CD4-positive, CD25-positive, alpha-beta regulatory T cell (primary cell): ENCODE data around the gene ZFHX3. TPM values are rescaled to one million over a fixed set of nuclear protein-coding genes. Genes with fewer than 3 reads are reported as not detected.

ENCODE experiments used
- ATAC-seq, 2 donors: fragments of 150-1000 bp; cut with Tn5 transposase; one replicate each; pipeline ENCODE4 v1.10.0; 2021; ENCODE audit warnings: low read depth in 2 of 2, moderate number of reproducible peaks in 2 of 2, moderate library complexity in 1 of 2
- DNase-seq, 3 donors: peaks; one replicate each; pipeline versions ENCODE4 v3.0.0 to v3.0.0-alpha.2; 2012 to 2022; ENCODE audit warnings: mixed read lengths in 1 of 3
- H3K27ac ChIP-seq: one replicate; pipeline ENCODE4 v1.7.0; 2013; ENCODE audit warnings: mild to moderate bottlenecking, low read length; ENCODE audit not compliant: insufficient read depth, poor library complexity, severe bottlenecking
- H3K27me3 ChIP-seq: one replicate; pipeline ENCODE4 v1.7.0; 2013; ENCODE audit warnings: low read length; ENCODE audit not compliant: control insufficient read depth, insufficient read depth
- H3K36me3 ChIP-seq: one replicate; pipeline ENCODE4 v1.7.0; 2013; ENCODE audit warnings: mild to moderate bottlenecking, low read length, moderate library complexity; ENCODE audit not compliant: control insufficient read depth, insufficient read depth
- H3K4me1 ChIP-seq: 2 replicates; pipeline ENCODE4 v1.7.0; 2013; ENCODE audit warnings: mild to moderate bottlenecking, low read length; ENCODE audit not compliant: insufficient read depth, control insufficient read depth, poor library complexity, severe bottlenecking
- H3K4me3 ChIP-seq: one replicate; pipeline ENCODE4 v1.7.0; 2013; ENCODE audit warnings: low read depth, mild to moderate bottlenecking, low read length, moderate library complexity
- H3K9me3 ChIP-seq, 2 experiments: 1 replicate in 1 of 2; 2 replicates in 1 of 2; pipeline ENCODE4 v1.7.0; 2013; ENCODE audit warnings: low read length in 2 of 2, mild to moderate bottlenecking in 1 of 2, moderate library complexity in 1 of 2; ENCODE audit not compliant: control insufficient read depth in 2 of 2
- H3K27ac Mint-ChIP-seq, 3 donors: one replicate each; pipeline ENCODE4 v1.8.0; 2020 to 2022; ENCODE audit warnings: mild to moderate bottlenecking in 3 of 3, mixed read lengths in 3 of 3, moderate library complexity in 2 of 3
- H3K27me3 Mint-ChIP-seq: one replicate; pipeline ENCODE4 v1.8.0; 2022; ENCODE audit warnings: mild to moderate bottlenecking, mixed read lengths
- H3K36me3 Mint-ChIP-seq: one replicate; pipeline ENCODE4 v1.8.0; 2020; ENCODE audit warnings: mixed read lengths
- H3K4me1 Mint-ChIP-seq, 4 donors: one replicate each; pipeline ENCODE4 v1.8.0; 2020 to 2022; ENCODE audit warnings: mixed read lengths in 4 of 4, mild to moderate bottlenecking in 1 of 4
- H3K4me3 Mint-ChIP-seq, 4 donors: one replicate each; pipeline ENCODE4 v1.8.0; 2020 to 2022; ENCODE audit warnings: mild to moderate bottlenecking in 4 of 4, mixed read lengths in 4 of 4, moderate library complexity in 3 of 4
- H3K9me3 Mint-ChIP-seq, 7 donors: one replicate each; pipeline ENCODE4 v1.8.0; 2020 to 2022; ENCODE audit warnings: mixed read lengths in 7 of 7, mild to moderate bottlenecking in 3 of 7, moderate library complexity in 2 of 7
- polyA plus RNA-seq, 4 donors: library from polyadenylated mRNA; unstranded; fragments of 300-500 nt; fragmentation: Illumina TruSeq; gene quantifications; one replicate each; pipeline ENCODE4 v1.2.3, GENCODE V29; 2021
- total RNA-seq: library from RNA; stranded (reverse); gene quantifications from one replicate; pipeline ENCODE4 v1.2.3, GENCODE V29; 2022

ZFHX3 gene
- total and polyA plus RNA-seq, 5 donors from 2014 or later: 0.01 to 0.94 (median 0.03) TPM; not detected in 1

DNA sequence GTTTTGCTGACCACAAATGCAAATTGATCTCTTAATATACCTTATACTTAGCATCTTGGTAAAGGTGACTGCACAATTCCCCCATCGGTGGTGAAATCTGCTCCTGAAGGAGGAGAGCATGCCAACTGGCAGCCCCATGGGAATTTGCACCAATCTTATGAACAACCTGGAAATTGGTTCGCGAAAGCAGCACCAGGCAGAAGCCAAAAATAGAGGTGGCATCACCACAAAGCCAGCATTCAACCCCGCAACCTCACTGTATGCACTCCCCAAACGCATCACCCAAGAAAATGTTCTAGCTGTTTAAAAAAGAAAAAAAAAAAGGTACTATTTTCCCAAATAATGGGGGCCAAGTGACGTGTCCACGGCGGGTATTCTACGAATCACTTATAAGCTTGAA, 213.4 kb downstream of the ZFHX3 start:
- Histone ChIP-seq H3K4me3 (no peak overlapping the region), H3K36me3 (no peaks in the 10 kb centered on the region), H3K9me3 (no peaks in the 10 kb centered on the region), H3K27ac (no peak overlapping the region), H3K27me3 (no peaks in the 10 kb centered on the region), H3K4me1 (no peaks in the 10 kb centered on the region)
- H3K4me3 Mint-ChIP-seq: no peak overlapping the region
- no peaks in the 10 kb centered on the region for H3K9me3 Mint-ChIP-seq
- no peaks in the 10 kb centered on the region for H3K27me3 Mint-ChIP-seq
- no peaks in the 10 kb centered on the region for H3K36me3 Mint-ChIP-seq
- DNase-seq (no peak), ATAC-seq (no peak)
- no peak overlapping the region for H3K27ac Mint-ChIP-seq
- H3K4me1 Mint-ChIP-seq: peaks cover 0 to 1% (median 0%) of the 10 kb centered on the region in 4 donors

- no peaks in the 10 kb centered on the region for H3K4me1 ChIP-seq
- H3K9me3 ChIP-seq: no peaks in the 10 kb centered on the region
- Mint-ChIP-seq H3K4me3 (no peak overlapping the region), H3K9me3 (no peaks in the 10 kb centered on the region), H3K27me3 (no peaks in the 10 kb centered on the region), H3K4me1 (peaks cover 0 to 1% (median 0%) of the 10 kb centered on the region in 4 donors), H3K27ac (no peak overlapping the region), H3K36me3 (no peaks in the 10 kb centered on the region)
- H3K27ac ChIP-seq: no peak overlapping the region
- no peak for DNase-seq
- no peak overlapping the region for H3K4me3 ChIP-seq
- ATAC-seq: no peak
- no peaks in the 10 kb centered on the region for H3K27me3 ChIP-seq
- no peaks in the 10 kb centered on the region for H3K36me3 ChIP-seq
These were observed 214.0 kb downstream of the ZFHX3 start for GRCh38 chr16:72833969-72834368.

GRCh38 chr16:72833482-72833881, 214.4 kb downstream of the ZFHX3 start:
- Histone ChIP-seq H3K4me1 (no peaks in the 10 kb centered on the region), H3K27me3 (no peaks in the 10 kb centered on the region), H3K9me3 (no peaks in the 10 kb centered on the region), H3K27ac (no peak overlapping the region), H3K36me3 (no peaks in the 10 kb centered on the region), H3K4me3 (no peak overlapping the region)
- ATAC-seq (no peak), DNase-seq (no peak)
- Mint-ChIP-seq H3K27me3 (no peaks in the 10 kb centered on the region), H3K27ac (no peak overlapping the region), H3K36me3 (no peaks in the 10 kb centered on the region), H3K4me1 (peaks cover 0 to 1% (median 0%) of the 10 kb centered on the region in 4 donors), H3K4me3 (no peak overlapping the region), H3K9me3 (no peaks in the 10 kb centered on the region)

DNA sequence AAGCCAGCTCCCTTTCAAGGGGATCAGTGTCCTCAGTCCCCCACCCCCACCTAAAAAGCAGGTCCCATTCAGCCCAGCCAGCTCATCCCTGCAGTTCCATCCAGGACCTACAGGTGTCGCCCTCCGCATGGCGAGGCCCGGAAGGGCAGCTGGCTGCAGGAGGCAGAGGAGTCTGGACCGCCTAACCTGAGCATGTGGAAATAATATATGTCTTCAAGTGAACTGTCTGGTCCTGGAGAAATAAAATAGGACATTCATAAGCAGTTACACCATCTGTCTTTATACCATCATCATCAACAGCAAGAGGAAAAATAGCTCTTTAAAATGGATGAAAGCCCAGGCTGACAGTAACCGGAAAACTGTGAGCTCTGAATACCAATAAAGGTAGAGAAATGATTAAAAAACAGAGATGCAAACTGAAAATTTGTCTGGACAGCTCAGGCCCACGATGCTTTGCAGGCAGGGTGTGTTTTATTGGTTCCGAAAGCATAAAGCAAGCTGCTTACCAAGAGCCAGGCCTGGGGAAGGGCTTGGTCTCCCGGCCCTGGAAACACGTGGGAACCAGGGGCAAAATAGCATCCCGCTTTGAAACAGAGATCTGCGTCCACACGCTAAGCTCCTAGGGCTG, 215.2 kb downstream of the ZFHX3 start:
- H3K27ac Mint-ChIP-seq: no peak overlapping the region
- H3K27me3 Mint-ChIP-seq: no peaks in the 10 kb centered on the region
- peak; percentile 65 to 73 for ATAC-seq
- Histone ChIP-seq H3K36me3 (no peaks in the 10 kb centered on the region), H3K27me3 (no peaks in the 10 kb centered on the region), H3K4me1 (no peaks in the 10 kb centered on the region), H3K4me3 (no peak overlapping the region), H3K9me3 (no peaks in the 10 kb centered on the region), H3K27ac (no peak overlapping the region)
- DNase-seq: peak; percentile 23 to 49 (median 23)
- no peaks in the 10 kb centered on the region for H3K36me3 Mint-ChIP-seq
- H3K4me3 Mint-ChIP-seq: no peak overlapping the region
- H3K4me1 Mint-ChIP-seq: peaks cover 0 to 1% (median 0%) of the 10 kb centered on the region in 4 donors
- H3K9me3 Mint-ChIP-seq: no peaks in the 10 kb centered on the region

- no peak for ATAC-seq
- no peak overlapping the region for H3K27ac Mint-ChIP-seq
- DNase-seq: no peak
These were observed 217.8 kb downstream of the ZFHX3 start for GRCh38 chr16:72829846-72830775.

GRCh38 chr16:72827866-72828265, 220.1 kb downstream of the ZFHX3 start:
- Histone ChIP-seq H3K4me3 (no peak overlapping the region), H3K4me1 (no peaks in the 10 kb centered on the region), H3K27ac (no peak overlapping the region), H3K9me3 (no peaks in the 10 kb centered on the region), H3K27me3 (no peaks in the 10 kb centered on the region), H3K36me3 (no peaks in the 10 kb centered on the region)
- H3K36me3 Mint-ChIP-seq: no peaks in the 10 kb centered on the region
- ATAC-seq (no peak), DNase-seq (no peak)
- no peak overlapping the region for H3K27ac Mint-ChIP-seq
- no peaks in the 10 kb centered on the region for H3K27me3 Mint-ChIP-seq
- H3K4me3 Mint-ChIP-seq: no peak overlapping the region
- no peaks in the 10 kb centered on the region for H3K9me3 Mint-ChIP-seq
- peaks cover 0 to 1% (median 0%) of the 10 kb centered on the region in 4 donors for H3K4me1 Mint-ChIP-seq

More at GRCh38 chr16:72829846-72830775, 217.8 kb downstream of the ZFHX3 start:
- Mint-ChIP-seq H3K4me3 (no peak overlapping the region), H3K36me3 (no peaks in the 10 kb centered on the region), H3K27me3 (no peaks in the 10 kb centered on the region), H3K9me3 (no peaks in the 10 kb centered on the region), H3K4me1 (peaks cover 0 to 1% (median 0%) of the 10 kb centered on the region in 4 donors)
- Histone ChIP-seq H3K4me3 (no peak overlapping the region), H3K4me1 (no peaks in the 10 kb centered on the region), H3K27ac (no peak overlapping the region), H3K27me3 (no peaks in the 10 kb centered on the region), H3K36me3 (no peaks in the 10 kb centered on the region), H3K9me3 (no peaks in the 10 kb centered on the region)

- no peaks in the 10 kb centered on the region for H3K9me3 Mint-ChIP-seq
- ATAC-seq (no peak), DNase-seq (no peak)
- no peak overlapping the region for H3K4me3 ChIP-seq
- H3K36me3 ChIP-seq: no peaks in the 10 kb centered on the region
- H3K27ac Mint-ChIP-seq: no peak overlapping the region
- H3K27me3 Mint-ChIP-seq: no peaks in the 10 kb centered on the region
- H3K4me1 Mint-ChIP-seq: peaks cover 0 to 1% (median 0%) of the 10 kb centered on the region in 4 donors
- no peak overlapping the region for H3K4me3 Mint-ChIP-seq
- H3K36me3 Mint-ChIP-seq: no peaks in the 10 kb centered on the region
- no peaks in the 10 kb centered on the region for H3K4me1 ChIP-seq
- H3K27ac ChIP-seq: no peak overlapping the region
- H3K9me3 ChIP-seq: no peaks in the 10 kb centered on the region
- no peaks in the 10 kb centered on the region for H3K27me3 ChIP-seq
These were observed 221.9 kb downstream of the ZFHX3 start for GRCh38 chr16:72825912-72826621.
